NCI-H128 (cell line): ENCODE results near the gene PTCRA.
A peak's percentile ranks its signal among the peaks of the same experiment; 100 is the strongest.
"Not testable (repeated sequence)": the region's sequence is repeated elsewhere in the genome, so short reads cannot be mapped to it uniquely, and the experiment has no call there.

ENCODE experiments used
- DNase-seq: peaks from one replicate; lab custom pipeline; 2025; ENCODE audit not compliant: unreplicated experiment; lab: John Stamatoyannopoulos, UW

The PTCRA gene

GRCh38 chr6:42902429-42903263 lies 13.2 kb upstream of the PTCRA start:
- not testable (repeated sequence) for DNase-seq

GRCh38 chr6:42904467-42904866 lies 11.4 kb upstream of the PTCRA start:
- DNase-seq, result no peak

- DNase-seq, result no peak
These were observed 8.5 kb upstream of the PTCRA start for GRCh38 chr6:42907336-42907735.

- DNase-seq, result no peak
These were observed 6.0 kb upstream of the PTCRA start for GRCh38 chr6:42909835-42910234.

- no peak for DNase-seq
These were observed 4.5 kb upstream of the PTCRA start for GRCh38 chr6:42911171-42912021.

- DNase-seq, result no peak
These were observed 1.3 kb upstream of the PTCRA start for GRCh38 chr6:42914546-42914945.

GRCh38 chr6:42916288-42916687 lies 435 bp downstream of the PTCRA start:
- DNase-seq, result no peak

- DNase-seq, result no peak
These were observed 5.9 kb downstream of the PTCRA start for GRCh38 chr6:42921801-42922200.

GRCh38 chr6:42923666-42924065 lies 7.8 kb downstream of the PTCRA start:
- no peak for DNase-seq

GRCh38 chr6:42925248-42925857 lies 9.5 kb downstream of the PTCRA start:
- no peak for DNase-seq

- peak; percentile 93 for DNase-seq
These were observed 13.3 kb downstream of the PTCRA start, which contains the start of gene CNPY3 for GRCh38 chr6:42928986-42929820. CNPY3 (plus strand) TSS chr6:42929480; CDS start chr6:42929571, 91 bp downstream.

GRCh38 chr6:42929821-42930360 lies 14.0 kb downstream of the PTCRA start:
- DNase-seq, result no peak

- no peak for DNase-seq
These were observed 16.6 kb downstream of the PTCRA start for GRCh38 chr6:42932412-42932811.

- no peak for DNase-seq
These were observed 17.4 kb downstream of the PTCRA start for GRCh38 chr6:42933205-42933604.

- no peak for DNase-seq
These were observed 19.5 kb downstream of the PTCRA start for GRCh38 chr6:42935322-42935721.

- DNase-seq, result no peak
These were observed 20.5 kb downstream of the PTCRA start for GRCh38 chr6:42936398-42936797.

- DNase-seq, result no peak
These were observed 21.9 kb downstream of the PTCRA start for GRCh38 chr6:42937548-42938427.

- DNase-seq, result no peak
These were observed 22.6 kb downstream of the PTCRA start for GRCh38 chr6:42938428-42938796.

GRCh38 chr6:42938987-42939809 lies 23.3 kb downstream of the PTCRA start:
- DNase-seq, result no peak
